ENCODE results near the gene YIPF1. TPM values are rescaled to one million over a fixed set of nuclear protein-coding genes. Genes with fewer than 3 reads are reported as not detected.

YIPF1 gene
- total and polyA plus RNA-seq, 10 of the 15 experiments (the other 5 are each of a cell fraction or from before 2014, with no cell fraction given): 13.0 to 36.0 (median 20.3) TPM

DNA sequence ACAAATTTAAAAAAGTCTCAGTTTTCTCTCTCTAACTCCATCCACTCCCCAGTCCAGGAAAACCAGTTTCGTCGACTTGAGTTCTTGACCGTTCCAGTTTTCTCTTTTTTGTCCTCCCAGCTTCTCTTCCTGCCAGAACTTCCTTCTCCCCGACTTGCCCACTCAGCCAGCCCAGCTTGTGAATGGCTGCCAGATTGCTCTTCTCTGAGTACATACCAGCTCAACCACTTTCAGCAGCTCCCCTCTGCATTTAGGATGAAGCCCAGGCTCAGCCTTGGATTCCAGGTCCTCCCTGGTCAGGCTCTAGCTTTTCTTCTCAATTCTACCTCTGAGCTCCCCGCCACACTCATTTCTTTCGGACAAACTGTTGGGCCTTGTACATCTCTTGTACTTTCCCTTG is 5.8 kb upstream of the YIPF1 start:
- FAIRE-seq: no peak
- no peaks in the 10 kb centered on the region for H3K36me3 ChIP-seq (ENCODE audit: control insufficient read depth in 2 of 2, insufficient read depth in 2 of 2, low read length in 1 of 2)
- 72% methylated on average over 6 of the region's 6 CpGs for WGBS (ENCODE audit: insufficient coverage, insufficient replicate concordance, low lambda C conversion rate, missing lambda C conversion rate)
- no peak for DNase-seq (ENCODE audit: low read depth, low spot score)
- ATAC-seq: no peak
- no TSS peak for BruUV-seq (replicated peaks)
- in situ Hi-C loops (cut with MboI): no loop called here
- no peak overlapping the region for H2AFZ ChIP-seq (ENCODE audit: control insufficient read depth, low read depth, low read length)
- no peak overlapping the region for H3K4me3 ChIP-seq
- H3K79me2 ChIP-seq (ENCODE audit: control insufficient read depth, insufficient read depth, low read length): no peaks in the 10 kb centered on the region
- POLR2A ChIA-PET: no interaction called here
- no peak overlapping the region for H3K9ac ChIP-seq (ENCODE audit: control insufficient read depth, insufficient read depth, low read length)
- no peaks in the 10 kb centered on the region for H3K9me3 ChIP-seq (replicated peaks; ENCODE audit: control insufficient read depth, insufficient read depth, low read length)
- no peaks in the 10 kb centered on the region for H3K27me3 ChIP-seq (replicated peaks in 1 of 2; ENCODE audit: control insufficient read depth in 2 of 2, insufficient read depth in 2 of 2, low read length in 1 of 2)
- H3K27ac ChIP-seq (ENCODE audit: control insufficient read depth, insufficient read depth): no peak overlapping the region
- SMC1A ChIA-PET (ENCODE audit: uncharacterized antibody, unreplicated experiment): no interaction called here
- H3K4me2 ChIP-seq (ENCODE audit: control insufficient read depth, insufficient read depth): no peak overlapping the region
- RAD21 ChIA-PET (ENCODE audit: unreplicated experiment): no interaction called here
- CTCF ChIA-PET: interaction anchor here (1.8 kb wide), 1 partner anchor 17 kb away, joined by 8 read pairs; no protein-coding TSS in a partner anchor
- intact Hi-C loops (cut with micrococcal nuclease; ENCODE audit: unreplicated experiment): no loop called here
- no peaks in the 10 kb centered on the region for H4K20me1 ChIP-seq (ENCODE audit: control insufficient read depth, insufficient read depth)
- TF ChIP-seq, protein P1, sequence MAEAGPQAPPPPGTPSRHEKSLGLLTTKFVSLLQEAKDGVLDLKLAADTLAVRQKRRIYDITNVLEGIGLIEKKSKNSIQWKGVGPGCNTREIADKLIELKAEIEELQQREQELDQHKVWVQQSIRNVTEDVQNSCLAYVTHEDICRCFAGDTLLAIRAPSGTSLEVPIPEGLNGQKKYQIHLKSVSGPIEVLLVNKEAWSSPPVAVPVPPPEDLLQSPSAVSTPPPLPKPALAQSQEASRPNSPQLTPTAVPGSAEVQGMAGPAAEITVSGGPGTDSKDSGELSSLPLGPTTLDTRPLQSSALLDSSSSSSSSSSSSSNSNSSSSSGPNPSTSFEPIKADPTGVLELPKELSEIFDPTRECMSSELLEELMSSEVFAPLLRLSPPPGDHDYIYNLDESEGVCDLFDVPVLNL (IDR thresholded peaks at IDR 0.05; ENCODE audit: low read depth, low read length): no peak
- TF ChIP-seq, protein P2, sequence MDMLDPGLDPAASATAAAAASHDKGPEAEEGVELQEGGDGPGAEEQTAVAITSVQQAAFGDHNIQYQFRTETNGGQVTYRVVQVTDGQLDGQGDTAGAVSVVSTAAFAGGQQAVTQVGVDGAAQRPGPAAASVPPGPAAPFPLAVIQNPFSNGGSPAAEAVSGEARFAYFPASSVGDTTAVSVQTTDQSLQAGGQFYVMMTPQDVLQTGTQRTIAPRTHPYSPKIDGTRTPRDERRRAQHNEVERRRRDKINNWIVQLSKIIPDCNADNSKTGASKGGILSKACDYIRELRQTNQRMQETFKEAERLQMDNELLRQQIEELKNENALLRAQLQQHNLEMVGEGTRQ (IDR thresholded peaks at IDR 0.05; ENCODE audit: borderline replicate concordance, low read depth, low read length): no peak
- TF ChIP-seq RAD21 (IDR thresholded peaks at IDR 0.05; ENCODE audit: insufficient read depth, low read depth, low read length) (no peak), PAX8 (IDR thresholded peaks at IDR 0.05) (no peak)
- TF ChIP-seq, protein P3, sequence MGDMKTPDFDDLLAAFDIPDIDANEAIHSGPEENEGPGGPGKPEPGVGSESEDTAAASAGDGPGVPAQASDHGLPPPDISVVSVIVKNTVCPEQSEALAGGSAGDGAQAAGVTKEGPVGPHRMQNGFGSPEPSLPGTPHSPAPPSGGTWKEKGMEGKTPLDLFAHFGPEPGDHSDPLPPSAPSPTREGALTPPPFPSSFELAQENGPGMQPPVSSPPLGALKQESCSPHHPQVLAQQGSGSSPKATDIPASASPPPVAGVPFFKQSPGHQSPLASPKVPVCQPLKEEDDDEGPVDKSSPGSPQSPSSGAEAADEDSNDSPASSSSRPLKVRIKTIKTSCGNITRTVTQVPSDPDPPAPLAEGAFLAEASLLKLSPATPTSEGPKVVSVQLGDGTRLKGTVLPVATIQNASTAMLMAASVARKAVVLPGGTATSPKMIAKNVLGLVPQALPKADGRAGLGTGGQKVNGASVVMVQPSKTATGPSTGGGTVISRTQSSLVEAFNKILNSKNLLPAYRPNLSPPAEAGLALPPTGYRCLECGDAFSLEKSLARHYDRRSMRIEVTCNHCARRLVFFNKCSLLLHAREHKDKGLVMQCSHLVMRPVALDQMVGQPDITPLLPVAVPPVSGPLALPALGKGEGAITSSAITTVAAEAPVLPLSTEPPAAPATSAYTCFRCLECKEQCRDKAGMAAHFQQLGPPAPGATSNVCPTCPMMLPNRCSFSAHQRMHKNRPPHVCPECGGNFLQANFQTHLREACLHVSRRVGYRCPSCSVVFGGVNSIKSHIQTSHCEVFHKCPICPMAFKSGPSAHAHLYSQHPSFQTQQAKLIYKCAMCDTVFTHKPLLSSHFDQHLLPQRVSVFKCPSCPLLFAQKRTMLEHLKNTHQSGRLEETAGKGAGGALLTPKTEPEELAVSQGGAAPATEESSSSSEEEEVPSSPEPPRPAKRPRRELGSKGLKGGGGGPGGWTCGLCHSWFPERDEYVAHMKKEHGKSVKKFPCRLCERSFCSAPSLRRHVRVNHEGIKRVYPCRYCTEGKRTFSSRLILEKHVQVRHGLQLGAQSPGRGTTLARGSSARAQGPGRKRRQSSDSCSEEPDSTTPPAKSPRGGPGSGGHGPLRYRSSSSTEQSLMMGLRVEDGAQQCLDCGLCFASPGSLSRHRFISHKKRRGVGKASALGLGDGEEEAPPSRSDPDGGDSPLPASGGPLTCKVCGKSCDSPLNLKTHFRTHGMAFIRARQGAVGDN (IDR thresholded peaks at IDR 0.05): no peak
- H3K4me1 ChIP-seq (ENCODE audit: control insufficient read depth, insufficient read depth, low read length): peaks cover 3% of the 10 kb centered on the region; the same call in 1 of the 2 replicates
